GM12878 (cell line): Measurements from ENCODE around the gene PDE9A. TPM values are rescaled to one million over a fixed set of nuclear protein-coding genes. Genes with fewer than 3 reads are reported as not detected.

Source experiments
- ATAC-seq: fragments of 200-7000 bp; cut with Tn5 transposase; 3 replicates; pipeline ENCODE4 v1.9.1; 2020; ENCODE audit warnings: mild to moderate bottlenecking, moderate library complexity
- BruUV-seq: library from RNA; stranded (reverse); fragments of 400-500 nt; replicated peaks from 2 replicates; lab custom pipeline; 2021; lab: Mats Ljungman, UMichigan
- CTCF ChIA-PET: fragments of 300-600 bp; sonication (Branson Sonifier 250); formaldehyde crosslinking; extraction: SDS; loops from one replicate; lab custom pipeline; 2021; ENCODE audit warnings: inconsistent platforms; lab: Yijun Ruan, JAX
- POLR2A ChIA-PET: fragments of 350-600 bp; formaldehyde crosslinking; extraction: SDS; loops from one replicate; lab custom pipeline; 2021; ENCODE audit warnings: inconsistent platforms; lab: Charles Lee
- RAD21 ChIA-PET: fragments of 300-600 bp; sonication (Branson Sonifier 250); formaldehyde crosslinking; loops from one replicate; lab custom pipeline; 2023; ENCODE audit warnings: antibody characterized with exemption; ENCODE audit not compliant: unreplicated experiment; lab: Charles Lee
- SMC1A ChIA-PET: fragments of 300-600 bp; sonication (Branson Sonifier 250); formaldehyde crosslinking; loops from one replicate; lab custom pipeline; 2023; ENCODE audit not compliant: unreplicated experiment, uncharacterized antibody; lab: Charles Lee
- DNase-seq: peaks from one replicate; pipeline ENCODE4 v3.0.0-alpha.2; 2011; ENCODE audit warnings: low read depth, low spot score
- FAIRE-seq: peaks from 3 replicates; lab custom pipeline; 2011; peaks lifted over from hg19 to GRCh38; lab: Jason Lieb, UNC
- H2AFZ ChIP-seq: 2 replicates; pipeline ENCODE4 v1.6.0; 2011; ENCODE audit warnings: low read depth, low read length, control low read depth; ENCODE audit not compliant: control insufficient read depth
- H3K27ac ChIP-seq: 2 replicates; pipeline ENCODE4 v1.5.1; 2011; ENCODE audit warnings: control low read depth; ENCODE audit not compliant: control insufficient read depth, insufficient read depth
- H3K27me3 ChIP-seq, 2 experiments: replicated peaks in 1 of 2; 2 replicates each; pipeline versions ENCODE4 v1.6.0 to v1.6.1; 2011; ENCODE audit warnings: low read length in 1 of 2; ENCODE audit not compliant: control insufficient read depth in 2 of 2, insufficient read depth in 2 of 2
- H3K36me3 ChIP-seq, 2 experiments: 2 replicates each; pipeline ENCODE4 v1.5.1; 2011; ENCODE audit warnings: low read length in 1 of 2; ENCODE audit not compliant: control insufficient read depth in 2 of 2, insufficient read depth in 2 of 2
- H3K4me1 ChIP-seq: 2 replicates; pipeline ENCODE4 v1.6.1; 2011; ENCODE audit warnings: mild to moderate bottlenecking, low read length, moderate library complexity, mixed read lengths; ENCODE audit not compliant: control insufficient read depth, insufficient read depth
- H3K4me2 ChIP-seq: 2 replicates; pipeline ENCODE4 v1.6.0; 2011; ENCODE audit warnings: control low read depth; ENCODE audit not compliant: control insufficient read depth, insufficient read depth
- H3K4me3 ChIP-seq: fragments of 200-600 bp; sonication (generic); 2 replicates; pipeline ENCODE4 v1.5.1; 2016
- H3K79me2 ChIP-seq: 2 replicates; pipeline ENCODE4 v1.6.0; 2011; ENCODE audit warnings: low read length; ENCODE audit not compliant: control insufficient read depth, insufficient read depth
- H3K9ac ChIP-seq: 2 replicates; pipeline ENCODE4 v1.8.0; 2011; ENCODE audit warnings: low read length, control low read depth, mixed read lengths; ENCODE audit not compliant: control insufficient read depth, insufficient read depth
- H3K9me3 ChIP-seq: replicated peaks from 3 replicates; pipeline ENCODE4 v1.5.1; 2011; ENCODE audit warnings: mild to moderate bottlenecking, low read length; ENCODE audit not compliant: control insufficient read depth, insufficient read depth
- H4K20me1 ChIP-seq: 2 replicates; pipeline ENCODE4 v1.6.0; 2011; ENCODE audit not compliant: control insufficient read depth, insufficient read depth
- BCL3 ChIP-seq: IDR thresholded peaks from 2 replicates; pipeline ENCODE4 v1.6.1; 2011; ENCODE audit warnings: borderline replicate concordance, low read depth, mild to moderate bottlenecking, moderate library complexity, low read length; ENCODE audit not compliant: insufficient read depth, poor library complexity, severe bottlenecking
- HDAC2 ChIP-seq: fragments of 200-600 bp; sonication (generic); IDR thresholded peaks from 2 replicates; pipeline ENCODE4 v1.6.1; 2017
- HSF1 ChIP-seq: fragments of 150-350 bp; IDR thresholded peaks from 2 replicates; pipeline ENCODE4 v1.6.1; 2014; ENCODE audit warnings: mild to moderate bottlenecking, low read depth, low read length
- JUND ChIP-seq: IDR thresholded peaks from 2 replicates; pipeline ENCODE4 v1.6.1; 2012; ENCODE audit warnings: low read depth, mild to moderate bottlenecking, low read length, improper control_type of control experiment, moderate library complexity
- MEF2B ChIP-seq: fragments of 450-650 bp; IDR thresholded peaks from 2 replicates; pipeline ENCODE4 v1.6.1; 2018; ENCODE audit warnings: mild to moderate bottlenecking, moderate library complexity; ENCODE audit not compliant: partially characterized antibody, poor library complexity, severe bottlenecking
- NBN ChIP-seq: fragments of 450-650 bp; IDR thresholded peaks from 2 replicates; pipeline ENCODE4 v1.6.1; 2016
- NRF1 ChIP-seq: conservative IDR thresholded peaks from 2 replicates; pipeline ENCODE4 v1.6.1; 2011; ENCODE audit warnings: mild to moderate bottlenecking, low read depth, low read length, improper control_type of control experiment
- POLR2A ChIP-seq: IDR thresholded peaks from 2 replicates; pipeline ENCODE4 v1.6.1; 2011; ENCODE audit warnings: low read depth, mild to moderate bottlenecking, low read length
- SIN3A ChIP-seq: IDR thresholded peaks from 2 replicates; pipeline ENCODE4 v1.6.1; 2012; ENCODE audit warnings: low read depth, low read length, improper control_type of control experiment
- SP1 ChIP-seq: IDR thresholded peaks from one replicate; pipeline ENCODE4 v1.6.1; 2011; ENCODE audit warnings: low read depth, low read length
- WGBS: methylation state at CpG from one replicate; pipeline ENCODE4 v1.1.6; 2016; ENCODE audit warnings: low lambda C conversion rate; ENCODE audit not compliant: insufficient replicate concordance, insufficient coverage; ENCODE audit errors: missing lambda C conversion rate; 5-methylcytosine and 5-hydroxymethylcytosine counted together
- in situ Hi-C: fragments of 300-500 bp; cut with MboI; formaldehyde crosslinking; loops from 9 replicates; pipeline ENCODE4 v1.14.3; 2018; ENCODE audit warnings: mixed read lengths
- intact Hi-C: fragments of 100-400 bp; cut with micrococcal nuclease; formaldehyde crosslinking; loops from one replicate; pipeline ENCODE4 v1.14.2; 2022; ENCODE audit not compliant: unreplicated experiment
- polyA plus RNA-seq, 11 experiments: library from polyadenylated mRNA; depleted of rRNA in 4 of 11; unstranded in 6 of 11; stranded (reverse) in 5 of 11; fragments of >200 nt; fragmentation: Nextera tagmentation in 4 of 11; fragmentation: Illumina TruSeq in 1 of 11; extraction: Ambion mirVana in 4 of 11; extraction: Trizol in 1 of 11; gene quantifications; 1 replicate in 1 of 11; 2 replicates in 10 of 11; pipeline versions ENCODE4 v1.2.1 to v1.2.3, GENCODE V29; 2011 to 2016; ENCODE audit warnings: inconsistent platforms in 2 of 11, missing spikeins in 2 of 11, low read depth in 1 of 11
- total RNA-seq, 4 experiments: library from RNA; depleted of rRNA in 3 of 4; stranded (reverse); fragments of >200 nt in 3 of 4; fragmentation: Illumina TruSeq in 1 of 4; extraction: Trizol in 1 of 4; gene quantifications; 2 replicates each; pipeline versions ENCODE4 v1.2.1 to v1.2.3, GENCODE V29; 2013 to 2021

The PDE9A gene
- total and polyA plus RNA-seq, 10 of the 15 experiments (the other 5 are each of a cell fraction or from before 2014, with no cell fraction given) = 0.08 to 0.45 (median 0.20) TPM; not detected in 1

GRCh38 chr21:42640486-42640885 lies 12.9 kb upstream of the PDE9A start:
- no peaks in the 10 kb centered on the region for H3K4me1 ChIP-seq
- intact Hi-C loops (no loop called here), in situ Hi-C loops (no loop called here)
- no TSS peak for BruUV-seq
- ATAC-seq (no peak), DNase-seq (no peak), FAIRE-seq (no peak)
- H3K27ac ChIP-seq = no peak overlapping the region
- TF ChIP-seq BCL3 (no peak), HSF1 (no peak), SIN3A (no peak), HDAC2 (no peak), JUND (no peak), SP1 (no peak), NRF1 (no peak), POLR2A (no peak), NBN (no peak), MEF2B (no peak)
- no peak overlapping the region for H2AFZ ChIP-seq
- 4% methylated on average over 4 of the region's 4 CpGs for WGBS
- ChIA-PET SMC1A (no interaction called here), CTCF (interaction anchor here (0.6 to 1.1 kb wide), 2 partner anchors 15 to 43 kb away, joined by 3 to 5 read pairs; no protein-coding TSS in a partner anchor), RAD21 (no interaction called here), POLR2A (no interaction called here)
- H3K9ac ChIP-seq = no peak overlapping the region
- no peak overlapping the region for H3K4me3 ChIP-seq
- H3K27me3 ChIP-seq = peaks cover 0 to 3% of the 10 kb centered on the region in 2 experiments; a peak in 2 of 4 replicates
- H3K9me3 ChIP-seq = no peaks in the 10 kb centered on the region
- H4K20me1 ChIP-seq = no peaks in the 10 kb centered on the region
- no peaks in the 10 kb centered on the region for H3K36me3 ChIP-seq
- H3K4me2 ChIP-seq = no peak overlapping the region
- no peaks in the 10 kb centered on the region for H3K79me2 ChIP-seq
